Pancreas (tissue), 10 donors: ENCODE results near the gene SPSB1. TPM values are rescaled to one million over a fixed set of nuclear protein-coding genes. Genes with fewer than 3 reads are reported as not detected.

ENCODE experiments used
- ATAC-seq, 4 donors: fragments of 200-7000 bp; cut with Tn5 transposase; one replicate each; pipeline versions ENCODE4 v1.8.0 to v1.9.1; 2020; ENCODE audit warnings: mild to moderate bottlenecking in 4 of 4, moderate library complexity in 4 of 4
- DNase-seq, 6 donors: peaks; one replicate each; pipeline ENCODE4 v3.0.0-alpha.2; 2020
- FAIRE-seq: peaks from 2 replicates; lab custom pipeline; 2012; peaks lifted over from hg19 to GRCh38; lab: Jason Lieb, UNC
- H3K27ac ChIP-seq, 4 donors: fragments of 200-600 bp; sonication (generic); 1 replicate in 3 of 4; 2 replicates in 1 of 4; pipeline versions ENCODE4 v1.5.0 to v1.8.0; 2020
- H3K27me3 ChIP-seq, 4 donors: fragments of 200-600 bp; one replicate each; pipeline ENCODE4 v1.8.0; 2021
- H3K36me3 ChIP-seq, 3 donors: fragments of 200-600 bp; sonication (generic) in 1 of 3; one replicate each; pipeline versions ENCODE4 v1.5.0 to v1.8.0; 2020 to 2021
- H3K4me1 ChIP-seq, 3 donors: fragments of 200-600 bp; one replicate each; pipeline ENCODE4 v1.8.0; 2021
- H3K4me3 ChIP-seq, 4 donors: fragments of 200-600 bp; sonication (generic) in 2 of 4; one replicate each; pipeline versions ENCODE4 v1.5.0 to v1.8.0; 2020 to 2021
- H3K9me3 ChIP-seq, 4 donors: fragments of 200-600 bp; one replicate each; pipeline ENCODE4 v1.8.0; 2021
- WGBS, 2 donors: extraction: QIAGEN DNeasy Blood & Tissue Kit; methylation state at CpG; one replicate each; pipeline ENCODE4 v1.1.7; 2013; 5-methylcytosine and 5-hydroxymethylcytosine counted together
- intact Hi-C, 3 donors: fragments of 100-400 bp; cut with DNase I; formaldehyde crosslinking; loops; one replicate each; pipeline versions ENCODE4 v1.11.1 to v1.14.2; 2022
- polyA plus RNA-seq, 2 donors: library from polyadenylated mRNA; stranded (reverse); fragments of 200-250 nt; gene quantifications; one replicate each; pipeline ENCODE4 v1.2.3, GENCODE V29; 2013
- total RNA-seq, 6 donors: library from RNA; stranded (reverse); fragmentation: NEBNext Ultra II Directional in 4 of 6; extraction: Animal tissue kit (Norgen Biotek cat#: 25700) in 4 of 6; gene quantifications; one replicate each; pipeline versions ENCODE4 v1.2.1 to v1.2.4, GENCODE V29; 2021 to 2023
- TF ChIP-seq, protein P1 (sequence below), 4 donors: fragments of 200-600 bp; sonication (generic) in 3 of 4; IDR thresholded peaks; one replicate each; pipeline versions ENCODE4 v1.5.0 to v1.8.0; 2021; ENCODE audit warnings: antibody characterized with exemption in 4 of 4
- donor health status: healthy with polysubstance abuse.
- donor health status: DM: no; HTN: no; CAD: no; lungs with moderate emphysema.
- donor health status: DM: no; HTN: no; CAD: no.
- donor health status: control.
- donor health status: control.
- donor health status: Bipolar disorder and iron deficiency.
- donor health status: DM: yes; HTN: yes; CAD: no.
- donor health status: DM: no; HTN: no; CAD: no.
- donor health status: DM: no; HTN: no; CAD: no.
- donor health status: DM: yes; HTN: yes; CAD: no.

The SPSB1 gene
- total and polyA plus RNA-seq, 8 donors = 10.5 to 27.5 (median 18.1) TPM

DNA sequence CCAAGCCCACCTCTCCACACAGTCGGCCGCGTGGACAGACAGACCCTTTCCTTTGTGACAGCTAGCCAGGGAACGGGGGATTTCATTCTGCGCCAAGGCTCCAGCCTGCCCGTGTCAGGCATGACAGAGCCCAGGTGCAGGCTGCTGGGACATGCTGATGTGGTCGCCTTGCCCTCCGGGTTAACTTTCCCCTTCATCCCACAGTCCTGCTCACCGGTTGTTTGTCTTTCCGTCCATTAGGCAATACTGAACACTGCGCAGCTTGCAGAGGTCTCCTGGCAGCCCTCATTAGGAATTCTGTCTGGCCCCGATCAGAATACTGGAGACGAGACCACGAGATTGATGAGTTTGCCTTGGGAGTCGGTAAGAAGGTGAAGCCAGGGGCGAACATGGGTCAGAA is 62.8 kb downstream of the SPSB1 start:
- Histone ChIP-seq H3K4me1 (no peaks in the 10 kb centered on the region), H3K4me3 (no peak overlapping the region), H3K9me3 (no peaks in the 10 kb centered on the region), H3K27me3 (no peaks in the 10 kb centered on the region), H3K27ac (no peak overlapping the region), H3K36me3 (peaks cover 0 to 22% (median 16%) of the 10 kb centered on the region in 3 donors)
- WGBS, 2 donors = 83 to 87% methylated on average over 16 of the region's 16 CpGs
- TF ChIP-seq, protein P1, sequence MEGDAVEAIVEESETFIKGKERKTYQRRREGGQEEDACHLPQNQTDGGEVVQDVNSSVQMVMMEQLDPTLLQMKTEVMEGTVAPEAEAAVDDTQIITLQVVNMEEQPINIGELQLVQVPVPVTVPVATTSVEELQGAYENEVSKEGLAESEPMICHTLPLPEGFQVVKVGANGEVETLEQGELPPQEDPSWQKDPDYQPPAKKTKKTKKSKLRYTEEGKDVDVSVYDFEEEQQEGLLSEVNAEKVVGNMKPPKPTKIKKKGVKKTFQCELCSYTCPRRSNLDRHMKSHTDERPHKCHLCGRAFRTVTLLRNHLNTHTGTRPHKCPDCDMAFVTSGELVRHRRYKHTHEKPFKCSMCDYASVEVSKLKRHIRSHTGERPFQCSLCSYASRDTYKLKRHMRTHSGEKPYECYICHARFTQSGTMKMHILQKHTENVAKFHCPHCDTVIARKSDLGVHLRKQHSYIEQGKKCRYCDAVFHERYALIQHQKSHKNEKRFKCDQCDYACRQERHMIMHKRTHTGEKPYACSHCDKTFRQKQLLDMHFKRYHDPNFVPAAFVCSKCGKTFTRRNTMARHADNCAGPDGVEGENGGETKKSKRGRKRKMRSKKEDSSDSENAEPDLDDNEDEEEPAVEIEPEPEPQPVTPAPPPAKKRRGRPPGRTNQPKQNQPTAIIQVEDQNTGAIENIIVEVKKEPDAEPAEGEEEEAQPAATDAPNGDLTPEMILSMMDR (IDR thresholded peaks at IDR 0.05) = no peak
- peak in 2 of 4 donors; percentile 13 to 30 for ATAC-seq
- no peak for DNase-seq
- intact Hi-C loops = no loop called here
- FAIRE-seq = no peak

DNA sequence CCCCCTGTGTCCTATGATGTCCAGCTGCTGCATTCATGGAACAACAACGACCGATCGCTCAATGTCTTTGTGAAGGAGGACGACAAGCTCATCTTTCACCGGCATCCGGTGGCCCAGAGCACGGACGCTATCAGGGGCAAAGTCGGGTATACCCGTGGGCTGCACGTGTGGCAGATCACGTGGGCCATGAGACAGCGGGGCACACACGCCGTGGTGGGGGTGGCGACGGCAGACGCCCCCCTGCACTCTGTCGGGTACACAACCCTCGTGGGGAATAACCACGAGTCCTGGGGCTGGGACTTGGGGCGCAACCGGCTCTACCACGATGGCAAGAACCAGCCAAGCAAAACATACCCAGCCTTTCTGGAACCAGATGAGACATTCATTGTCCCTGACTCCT is 63.3 kb downstream of the SPSB1 start:
- FAIRE-seq = no peak

DNA sequence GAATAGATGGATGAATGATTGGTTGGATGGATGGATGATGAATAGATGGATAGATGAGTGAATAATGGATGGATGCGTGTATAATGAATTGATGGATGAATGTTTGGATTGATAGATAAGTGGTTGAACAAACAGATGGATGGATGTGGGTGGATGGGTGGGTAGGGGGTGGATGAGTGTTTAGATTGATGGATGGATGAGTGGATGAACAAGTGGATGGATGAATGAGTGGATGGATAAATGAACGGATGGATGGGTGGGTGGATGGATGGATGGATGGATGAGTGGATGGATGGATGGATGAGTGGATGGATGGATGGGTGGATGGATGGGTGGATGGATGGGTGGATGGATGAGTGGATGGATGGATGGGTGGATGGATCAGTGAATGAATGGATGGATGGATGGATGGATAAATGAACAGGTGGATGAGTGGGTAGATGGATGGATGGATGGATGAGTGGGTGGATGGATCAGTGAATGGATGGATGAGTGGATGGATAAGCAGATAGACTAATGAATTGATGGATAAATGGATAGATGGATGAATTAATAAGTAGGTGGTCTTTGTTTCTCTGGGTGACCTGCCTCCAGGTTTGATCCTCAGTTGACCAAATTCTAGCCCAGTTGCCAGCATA is 64.3 kb downstream of the SPSB1 start:
- ATAC-seq (no peak), DNase-seq (no peak), FAIRE-seq (no peak)
- Histone ChIP-seq H3K27ac (no peak overlapping the region), H3K36me3 (peaks cover 0 to 22% (median 16%) of the 10 kb centered on the region in 3 donors), H3K4me1 (no peaks in the 10 kb centered on the region), H3K4me3 (no peak overlapping the region), H3K9me3 (no peaks in the 10 kb centered on the region), H3K27me3 (no peaks in the 10 kb centered on the region)
- WGBS, 2 donors = 91 to 95% methylated on average over 2 of the region's 2 CpGs
- TF ChIP-seq, protein P1 (IDR thresholded peaks at IDR 0.05) = no peak
- intact Hi-C loops = no loop called here

More for the DNA sequence above, 63.3 kb downstream of the SPSB1 start:
- WGBS, 2 donors = 92 to 97% methylated on average over 24 of the region's 24 CpGs
- Histone ChIP-seq H3K9me3 (no peaks in the 10 kb centered on the region), H3K27me3 (no peaks in the 10 kb centered on the region), H3K36me3 (peaks cover 0 to 22% (median 16%) of the 10 kb centered on the region in 3 donors), H3K4me1 (no peaks in the 10 kb centered on the region), H3K27ac (no peak overlapping the region), H3K4me3 (no peak overlapping the region)
- DNase-seq (no peak), ATAC-seq (no peak)
- TF ChIP-seq, protein P1 (IDR thresholded peaks at IDR 0.05) = no peak
- intact Hi-C loops = no loop called here

DNA sequence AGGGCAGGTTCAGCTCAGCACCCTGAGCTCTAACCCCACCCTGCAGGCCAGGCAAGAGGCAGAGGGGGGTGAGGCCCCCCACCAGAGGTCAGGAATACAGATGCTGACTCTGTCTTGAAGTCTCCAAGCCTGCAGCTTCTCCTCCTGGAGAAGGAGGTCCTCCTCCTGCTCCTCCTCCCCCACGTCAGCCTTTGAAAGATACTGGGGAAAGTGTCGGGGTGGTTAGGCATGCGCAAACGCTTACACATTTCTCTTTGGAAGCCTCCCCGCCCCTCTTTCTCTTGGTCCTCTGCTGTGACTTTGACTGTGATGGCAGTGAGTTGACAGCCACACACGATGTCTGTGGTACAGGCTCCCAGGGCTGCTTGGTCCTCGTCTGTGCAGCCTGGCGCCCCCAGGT is 65.3 kb downstream of the SPSB1 start:
- no peak overlapping the region for H3K27ac ChIP-seq
- no peak for DNase-seq
- intact Hi-C loops = no loop called here
- FAIRE-seq = no peak
- no peak for ATAC-seq
- no peaks in the 10 kb centered on the region for H3K27me3 ChIP-seq
- TF ChIP-seq, protein P1 (IDR thresholded peaks at IDR 0.05) = no peak
- peaks cover 0 to 22% (median 16%) of the 10 kb centered on the region in 3 donors for H3K36me3 ChIP-seq
- no peaks in the 10 kb centered on the region for H3K4me1 ChIP-seq
- WGBS, 2 donors = 94 to 96% methylated on average over 8 of the region's 8 CpGs
- no peaks in the 10 kb centered on the region for H3K9me3 ChIP-seq
- H3K4me3 ChIP-seq = no peak overlapping the region

DNA sequence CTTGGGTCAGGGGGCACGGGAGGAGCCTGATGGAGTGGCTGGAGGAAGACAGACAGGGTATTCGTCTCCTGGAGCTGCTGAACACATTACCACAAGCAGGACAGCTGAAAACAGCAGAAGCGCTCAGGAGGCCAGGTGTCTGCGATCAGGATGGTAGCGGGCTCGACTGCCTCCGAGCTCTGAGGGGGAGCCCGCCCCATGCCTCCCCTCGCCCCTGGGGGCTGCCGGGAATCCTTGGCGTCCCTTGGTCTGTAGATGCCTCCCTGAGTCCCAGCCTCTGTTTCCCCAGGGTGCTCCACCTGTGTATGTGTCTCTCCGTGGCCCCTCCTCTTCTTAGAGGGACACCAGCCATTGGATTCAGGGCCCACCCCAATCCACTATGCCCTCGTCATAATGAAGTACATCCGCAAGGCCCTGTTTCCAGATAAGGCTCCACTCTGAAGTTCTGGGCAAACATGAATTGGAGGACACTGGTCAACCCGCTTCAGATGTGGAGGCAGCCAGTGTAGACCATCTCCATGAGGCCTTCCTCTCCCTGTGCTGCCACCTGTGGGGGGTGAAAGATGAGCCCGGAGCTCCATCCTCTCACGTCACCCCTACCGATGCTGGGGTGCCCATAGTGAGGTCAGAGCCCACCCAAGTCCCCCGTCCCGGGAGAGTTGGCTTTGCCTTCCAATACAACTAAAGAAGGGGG is 67.8 kb downstream of the SPSB1 start:
- no peak for DNase-seq
- TF ChIP-seq, protein P1 (IDR thresholded peaks at IDR 0.05) = no peak
- H3K36me3 ChIP-seq = peaks cover 0 to 22% (median 16%) of the 10 kb centered on the region in 3 donors
- no peaks in the 10 kb centered on the region for H3K9me3 ChIP-seq
- H3K27me3 ChIP-seq = no peaks in the 10 kb centered on the region
- WGBS, 2 donors = 89 to 94% methylated on average over 18 to 20 of the region's 20 CpGs
- intact Hi-C loops = no loop called here
- H3K27ac ChIP-seq = no peak overlapping the region
- H3K4me3 ChIP-seq = no peak overlapping the region
- ATAC-seq = no peak
- no peaks in the 10 kb centered on the region for H3K4me1 ChIP-seq
- FAIRE-seq = no peak
